ENCODE results near the gene CCM2L.

The CCM2L gene

DNA sequence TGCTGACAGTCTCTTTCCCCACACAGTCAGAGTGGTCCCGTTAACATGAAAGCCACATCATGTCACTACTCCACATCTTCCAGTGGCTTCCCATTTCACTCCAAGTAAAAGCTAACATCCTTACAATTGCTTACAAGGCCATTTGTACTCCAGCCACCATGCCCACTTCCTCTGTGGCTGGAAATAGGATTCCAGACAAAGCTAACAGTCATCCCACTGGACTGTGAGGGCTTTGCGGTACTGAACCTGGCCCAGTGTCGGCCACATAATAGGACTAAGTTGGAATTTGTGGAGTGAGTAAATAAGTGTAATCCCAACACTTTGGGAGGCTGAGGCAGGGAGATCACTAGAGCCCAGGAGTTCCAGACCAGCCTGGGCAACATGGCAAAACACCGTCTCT is 10.9 kb downstream of the CCM2L start:
- TF ChIP-seq, protein P1, sequence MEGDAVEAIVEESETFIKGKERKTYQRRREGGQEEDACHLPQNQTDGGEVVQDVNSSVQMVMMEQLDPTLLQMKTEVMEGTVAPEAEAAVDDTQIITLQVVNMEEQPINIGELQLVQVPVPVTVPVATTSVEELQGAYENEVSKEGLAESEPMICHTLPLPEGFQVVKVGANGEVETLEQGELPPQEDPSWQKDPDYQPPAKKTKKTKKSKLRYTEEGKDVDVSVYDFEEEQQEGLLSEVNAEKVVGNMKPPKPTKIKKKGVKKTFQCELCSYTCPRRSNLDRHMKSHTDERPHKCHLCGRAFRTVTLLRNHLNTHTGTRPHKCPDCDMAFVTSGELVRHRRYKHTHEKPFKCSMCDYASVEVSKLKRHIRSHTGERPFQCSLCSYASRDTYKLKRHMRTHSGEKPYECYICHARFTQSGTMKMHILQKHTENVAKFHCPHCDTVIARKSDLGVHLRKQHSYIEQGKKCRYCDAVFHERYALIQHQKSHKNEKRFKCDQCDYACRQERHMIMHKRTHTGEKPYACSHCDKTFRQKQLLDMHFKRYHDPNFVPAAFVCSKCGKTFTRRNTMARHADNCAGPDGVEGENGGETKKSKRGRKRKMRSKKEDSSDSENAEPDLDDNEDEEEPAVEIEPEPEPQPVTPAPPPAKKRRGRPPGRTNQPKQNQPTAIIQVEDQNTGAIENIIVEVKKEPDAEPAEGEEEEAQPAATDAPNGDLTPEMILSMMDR (IDR thresholded peaks at IDR 0.05; ENCODE audit: borderline replicate concordance, extremely low read depth, low read length, poor library complexity, severe bottlenecking) = no peak
- no peak for TF ChIP-seq EZH2 (IDR thresholded peaks at IDR 0.05; ENCODE audit: borderline replicate concordance, low read depth, low read length, severe bottlenecking)
- peaks cover 3% of the 10 kb centered on the region for H3K27me3 ChIP-seq (ENCODE audit: insufficient read depth, low read length, poor library complexity)
- no peaks in the 10 kb centered on the region for H3K9me3 ChIP-seq (ENCODE audit: insufficient read depth, low read length, severe bottlenecking)
- no peak overlapping the region for H3K4me3 ChIP-seq (ENCODE audit: low read depth in 1 of 2, low read length in 2 of 2)
- H3K9ac ChIP-seq (ENCODE audit: low read depth, low read length) = no peak overlapping the region
- H3K27ac ChIP-seq (ENCODE audit: low read length) = no peak overlapping the region
- DNase-seq (no peak), ATAC-seq (ENCODE audit: insufficient read depth, low read depth) (no peak)
- no peaks in the 10 kb centered on the region for H3K79me2 ChIP-seq (ENCODE audit: insufficient read depth, low read length)
- no peak overlapping the region for H3K4me2 ChIP-seq (ENCODE audit: insufficient read depth, low read length)
- H4K20me1 ChIP-seq (ENCODE audit: insufficient read depth, low read length) = no peaks in the 10 kb centered on the region
- H3K4me1 ChIP-seq (ENCODE audit: insufficient read depth, low read length) = 0 out of 2 replicates have a peak, but pooled peaks cover 3% of the 10 kb centered on the region
- H2AFZ ChIP-seq (ENCODE audit: low read depth, low read length) = no peak overlapping the region
- H3K36me3 ChIP-seq (ENCODE audit: insufficient read depth, low read length) = no peaks in the 10 kb centered on the region

DNA sequence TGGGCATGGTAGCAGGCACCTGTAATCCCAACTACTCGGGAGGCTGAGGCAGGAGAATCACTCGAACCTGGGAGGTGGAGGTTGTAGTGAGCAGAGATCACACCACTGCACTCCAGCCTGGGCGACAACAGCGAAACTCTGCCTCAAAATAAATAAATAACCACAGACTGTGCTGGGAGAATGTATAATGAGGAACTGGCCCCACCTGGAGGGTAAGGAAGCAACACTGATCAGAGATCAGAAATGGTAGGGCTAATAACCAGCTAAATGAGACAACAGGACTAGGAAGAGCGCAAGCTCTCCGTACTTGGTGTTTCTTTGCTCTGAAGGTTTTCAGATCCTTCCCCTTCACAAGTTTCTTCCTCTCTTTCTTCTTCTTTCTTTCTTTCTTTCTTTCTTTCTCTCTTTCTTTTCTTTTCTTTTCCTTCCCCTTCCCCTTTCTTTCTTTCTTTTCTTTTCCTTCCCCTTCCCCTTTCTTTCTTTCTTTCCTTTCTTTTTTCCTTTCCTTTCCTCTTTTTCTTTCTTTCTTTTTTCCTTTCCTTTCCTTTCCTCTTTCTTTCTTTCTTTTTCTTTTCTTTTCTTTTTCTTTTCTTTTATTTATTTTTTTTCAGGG is 14.6 kb downstream of the CCM2L start:
- Histone ChIP-seq H3K36me3 (ENCODE audit: insufficient read depth, low read length) (no peaks in the 10 kb centered on the region), H3K9me3 (ENCODE audit: insufficient read depth, low read length, severe bottlenecking) (no peaks in the 10 kb centered on the region), H3K79me2 (ENCODE audit: insufficient read depth, low read length) (no peaks in the 10 kb centered on the region), H3K4me3 (ENCODE audit: low read depth in 1 of 2, low read length in 2 of 2) (no peak overlapping the region), H3K4me2 (ENCODE audit: insufficient read depth, low read length) (no peak overlapping the region), H4K20me1 (ENCODE audit: insufficient read depth, low read length) (no peaks in the 10 kb centered on the region), H3K27me3 (ENCODE audit: insufficient read depth, low read length, poor library complexity) (peaks cover 3% of the 10 kb centered on the region), H2AFZ (ENCODE audit: low read depth, low read length) (no peak overlapping the region), H3K9ac (ENCODE audit: low read depth, low read length) (no peak overlapping the region), H3K4me1 (ENCODE audit: insufficient read depth, low read length) (0 out of 2 replicates have a peak, but pooled peaks cover 2% of the 10 kb centered on the region), H3K27ac (ENCODE audit: low read length) (no peak overlapping the region)
- TF ChIP-seq, protein P1 (IDR thresholded peaks at IDR 0.05; ENCODE audit: borderline replicate concordance, extremely low read depth, low read length, poor library complexity, severe bottlenecking) = no peak
- no peak for TF ChIP-seq EZH2 (IDR thresholded peaks at IDR 0.05; ENCODE audit: borderline replicate concordance, low read depth, low read length, severe bottlenecking)
- DNase-seq (no peak), ATAC-seq (ENCODE audit: insufficient read depth, low read depth) (no peak)

DNA sequence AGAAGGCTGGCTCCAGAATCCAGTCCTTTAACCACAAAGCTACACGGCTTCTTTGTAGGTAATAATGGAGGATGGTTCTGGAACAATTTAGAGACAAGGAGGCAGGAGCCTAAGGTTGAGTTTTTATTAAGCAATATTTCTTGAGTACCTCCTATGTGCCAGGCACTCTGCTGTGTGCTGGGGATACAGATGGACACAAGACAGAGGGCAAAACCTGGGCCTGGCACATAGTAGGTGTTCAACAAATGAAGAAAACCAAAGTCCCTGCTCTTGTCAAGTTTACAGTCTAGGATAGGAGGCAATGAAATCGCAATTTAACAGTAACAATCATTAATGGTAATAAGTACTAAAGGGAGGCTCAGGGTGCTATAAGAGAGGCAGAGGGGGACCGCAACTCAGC is 17.4 kb downstream of the CCM2L start:
- H3K36me3 ChIP-seq (ENCODE audit: insufficient read depth, low read length) = no peaks in the 10 kb centered on the region
- no peak overlapping the region for H3K4me3 ChIP-seq (ENCODE audit: low read depth in 1 of 2, low read length in 2 of 2)
- H3K9ac ChIP-seq (ENCODE audit: low read depth, low read length) = no peak overlapping the region
- TF ChIP-seq, protein P1 (IDR thresholded peaks at IDR 0.05; ENCODE audit: borderline replicate concordance, extremely low read depth, low read length, poor library complexity, severe bottlenecking) = no peak
- TF ChIP-seq EZH2 (IDR thresholded peaks at IDR 0.05; ENCODE audit: borderline replicate concordance, low read depth, low read length, severe bottlenecking) = no peak
- DNase-seq (no peak), ATAC-seq (ENCODE audit: insufficient read depth, low read depth) (no peak)
- H3K4me2 ChIP-seq (ENCODE audit: insufficient read depth, low read length) = no peak overlapping the region
- H3K4me1 ChIP-seq (ENCODE audit: insufficient read depth, low read length) = peaks cover 6% of the 10 kb centered on the region; the same call in 1 of the 2 replicates
- no peak overlapping the region for H2AFZ ChIP-seq (ENCODE audit: low read depth, low read length)
- no peaks in the 10 kb centered on the region for H3K79me2 ChIP-seq (ENCODE audit: insufficient read depth, low read length)
- H3K27ac ChIP-seq (ENCODE audit: low read length) = no peak overlapping the region
- no peaks in the 10 kb centered on the region for H4K20me1 ChIP-seq (ENCODE audit: insufficient read depth, low read length)
- H3K9me3 ChIP-seq (ENCODE audit: insufficient read depth, low read length, severe bottlenecking) = no peaks in the 10 kb centered on the region
- peaks cover 3% of the 10 kb centered on the region for H3K27me3 ChIP-seq (ENCODE audit: insufficient read depth, low read length, poor library complexity)
